HPDE6-E6E7 (cell line): ENCODE measurements around the gene PIEZO1.
"Not testable (repeated sequence)": the region's sequence is repeated elsewhere in the genome, so short reads cannot be mapped to it uniquely, and the experiment has no call there.

ENCODE experiments used
- DNase-seq: peaks from one replicate; pipeline ENCODE4 v3.0.0; 2011; ENCODE audit warnings: missing footprints; ENCODE audit errors: extremely low spot score

The PIEZO1 gene

DNA sequence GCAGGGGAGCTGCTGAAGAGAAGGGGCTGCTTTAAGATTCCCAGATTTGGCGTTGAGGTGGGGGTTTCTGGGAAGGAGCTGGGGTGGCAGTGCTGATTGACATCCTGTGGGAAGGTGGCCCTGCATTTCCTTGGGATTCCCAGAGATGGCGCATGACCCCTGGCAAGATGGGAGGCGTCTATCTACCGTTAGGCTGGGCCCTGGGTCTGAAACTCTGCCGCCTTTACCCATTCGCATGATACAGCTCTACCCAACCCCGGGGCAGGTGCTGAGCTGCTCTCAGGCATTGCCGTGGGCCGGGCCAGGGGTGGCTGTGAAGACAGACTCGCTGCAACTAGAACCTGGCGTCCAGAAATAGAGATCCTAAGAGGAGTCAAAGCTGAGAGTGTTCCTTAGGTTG, 112.2 kb downstream of the PIEZO1 start:
- DNase-seq: no peak

DNA sequence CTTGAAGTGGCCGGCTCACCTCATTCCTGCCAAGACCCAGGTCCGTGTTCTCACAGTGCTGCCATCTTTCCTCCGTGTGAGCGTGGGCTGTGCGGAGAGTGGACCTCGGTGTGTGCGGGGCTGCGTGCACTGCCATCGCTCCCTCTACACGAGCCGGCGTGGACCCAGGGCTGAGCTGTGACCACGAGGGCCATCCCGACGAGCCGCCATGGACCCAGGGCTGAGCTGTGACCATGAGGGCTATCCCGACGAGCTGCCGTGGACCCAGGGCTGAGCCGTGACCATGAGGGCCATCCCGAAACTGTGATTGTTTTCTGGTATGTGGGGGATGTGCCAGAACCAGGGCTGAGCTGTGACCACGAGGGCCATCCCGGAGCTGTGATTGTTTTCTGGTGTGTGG, 113.2 kb downstream of the PIEZO1 start:
- DNase-seq: no peak

DNA sequence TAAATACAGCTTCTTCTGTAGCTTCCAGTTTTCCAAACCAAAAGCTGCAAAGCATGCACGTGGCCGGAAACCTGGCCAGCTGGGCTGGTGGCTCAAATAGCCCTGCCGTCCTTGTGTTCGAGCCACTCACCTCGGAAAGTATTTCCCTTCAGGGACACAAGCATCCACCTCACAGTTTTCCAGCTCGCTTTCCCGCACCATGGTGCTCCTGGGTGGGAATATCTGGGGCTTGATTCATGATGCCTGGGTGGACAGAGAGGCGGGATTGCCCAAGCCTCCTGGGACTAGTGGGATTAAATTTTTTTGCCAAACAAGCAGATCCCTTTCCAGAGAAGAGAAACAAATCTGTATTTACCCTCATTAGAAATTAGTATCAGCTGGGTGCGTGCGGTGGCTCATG, 115.0 kb downstream of the PIEZO1 start:
- no peak for DNase-seq

DNA sequence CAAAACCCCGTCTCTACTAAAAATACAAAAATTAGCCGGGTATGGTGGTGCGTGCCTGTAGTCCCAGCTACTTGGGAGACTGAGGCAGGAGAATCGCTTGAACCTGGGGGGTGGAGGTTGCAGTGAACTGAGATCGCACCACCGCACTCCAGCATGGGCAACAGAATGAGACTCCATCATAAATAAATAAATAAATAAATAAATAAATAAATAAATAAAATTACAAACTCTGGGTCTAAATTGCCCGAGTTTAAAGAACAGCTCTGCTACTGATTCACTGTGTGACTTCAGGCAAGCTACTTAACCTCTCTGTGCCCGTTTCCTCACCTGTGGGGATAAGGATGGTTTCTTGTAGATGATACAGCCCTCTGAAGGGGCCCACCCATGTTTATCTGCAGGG, 115.5 kb downstream of the PIEZO1 start:
- DNase-seq: not testable (repeated sequence)

DNA sequence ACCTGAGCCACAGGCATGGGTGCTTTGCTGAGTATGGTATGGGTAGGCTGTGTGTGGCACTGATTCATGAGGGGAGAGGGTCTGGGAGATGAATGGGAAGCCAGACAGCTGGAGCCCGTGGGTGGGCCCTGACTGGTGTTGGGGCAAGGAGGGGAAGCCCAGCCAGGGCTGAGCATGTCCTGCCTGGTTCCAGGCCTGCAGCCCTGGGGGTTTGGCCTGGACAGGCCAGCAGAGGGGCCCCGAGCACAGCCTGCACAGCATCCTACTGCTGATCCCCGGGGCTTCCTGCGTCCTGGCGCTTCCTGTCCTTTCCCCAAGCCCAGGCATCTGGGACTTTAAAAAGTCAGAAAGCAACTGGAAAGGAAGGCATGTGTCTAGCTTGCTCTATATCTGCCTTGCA, 117.6 kb downstream of the PIEZO1 start:
- DNase-seq: no peak

DNA sequence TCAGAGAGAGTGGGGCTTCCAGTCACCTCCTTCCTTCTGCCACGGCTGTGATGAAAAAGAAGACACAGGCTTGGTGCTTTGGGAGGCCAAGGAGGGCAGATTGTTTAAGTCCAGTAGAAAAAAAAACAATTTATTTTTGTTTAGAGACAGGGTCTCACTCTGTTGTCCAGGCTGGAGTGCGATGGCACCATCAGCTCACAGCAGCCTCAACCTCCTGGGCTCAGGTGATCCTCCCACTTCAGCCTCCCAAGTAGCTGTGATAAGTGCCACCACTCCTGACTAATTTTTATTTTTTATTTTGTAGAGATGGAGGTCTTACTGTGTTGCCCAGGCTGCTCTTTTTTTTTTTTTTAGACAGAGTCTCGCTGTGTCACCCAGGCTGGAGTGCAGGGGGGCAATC, 119.5 kb downstream of the PIEZO1 start:
- no peak for DNase-seq
